Measurements from ENCODE around the gene C20orf173.

DNA sequence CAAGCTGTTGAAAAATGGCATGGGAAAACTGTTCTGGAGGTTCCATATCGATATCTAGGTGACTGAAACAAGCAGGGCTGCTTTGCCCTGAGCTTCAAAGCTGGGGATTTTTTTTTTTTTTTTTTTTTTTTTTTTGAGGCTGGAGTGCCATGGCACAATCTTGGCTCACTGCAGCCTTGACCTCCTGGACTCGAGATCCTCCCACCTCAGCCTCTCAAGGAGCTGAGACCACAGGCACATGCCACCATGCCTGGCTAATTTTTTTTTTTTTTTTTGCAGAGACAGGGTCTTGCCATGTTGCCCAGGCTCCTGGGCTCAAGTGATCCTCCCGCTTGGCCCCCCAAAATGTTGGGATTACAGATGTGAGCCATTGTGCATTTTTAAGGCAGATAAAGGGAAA is 23.5 kb upstream of the C20orf173 start:
- TF ChIP-seq CTCF (IDR thresholded peaks at IDR 0.05), result no peak
- no peak for TF ChIP-seq PREB (CRISPR knock-in tag; IDR thresholded peaks at IDR 0.05; ENCODE audit: borderline replicate concordance)
